ENCODE data around the gene STX4. TPM values are rescaled to one million over a fixed set of nuclear protein-coding genes. Genes with fewer than 3 reads are reported as not detected.

STX4 gene
- total and polyA plus RNA-seq, 11 donors: 19.5 to 73.8 (median 44.6) TPM

GRCh38 chr16:31025339-31025738, 8.0 kb upstream of the STX4 start:
- peaks cover 0 to 36% (median 0%) of the 10 kb centered on the region in 12 donors for H3K4me1 ChIP-seq
- peak overlapping the region in 1 of 12 donors; percentile 75 for H3K27ac ChIP-seq
- TF ChIP-seq, protein P1, sequence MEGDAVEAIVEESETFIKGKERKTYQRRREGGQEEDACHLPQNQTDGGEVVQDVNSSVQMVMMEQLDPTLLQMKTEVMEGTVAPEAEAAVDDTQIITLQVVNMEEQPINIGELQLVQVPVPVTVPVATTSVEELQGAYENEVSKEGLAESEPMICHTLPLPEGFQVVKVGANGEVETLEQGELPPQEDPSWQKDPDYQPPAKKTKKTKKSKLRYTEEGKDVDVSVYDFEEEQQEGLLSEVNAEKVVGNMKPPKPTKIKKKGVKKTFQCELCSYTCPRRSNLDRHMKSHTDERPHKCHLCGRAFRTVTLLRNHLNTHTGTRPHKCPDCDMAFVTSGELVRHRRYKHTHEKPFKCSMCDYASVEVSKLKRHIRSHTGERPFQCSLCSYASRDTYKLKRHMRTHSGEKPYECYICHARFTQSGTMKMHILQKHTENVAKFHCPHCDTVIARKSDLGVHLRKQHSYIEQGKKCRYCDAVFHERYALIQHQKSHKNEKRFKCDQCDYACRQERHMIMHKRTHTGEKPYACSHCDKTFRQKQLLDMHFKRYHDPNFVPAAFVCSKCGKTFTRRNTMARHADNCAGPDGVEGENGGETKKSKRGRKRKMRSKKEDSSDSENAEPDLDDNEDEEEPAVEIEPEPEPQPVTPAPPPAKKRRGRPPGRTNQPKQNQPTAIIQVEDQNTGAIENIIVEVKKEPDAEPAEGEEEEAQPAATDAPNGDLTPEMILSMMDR (IDR thresholded peaks at IDR 0.05): no peak
- no peak for TF ChIP-seq POLR2A (IDR thresholded peaks at IDR 0.05)
- H3K27me3 ChIP-seq: no peaks in the 10 kb centered on the region
- DNase-seq: no peak
- ATAC-seq: no peak
- no peak overlapping the region for H3K4me3 ChIP-seq
- no peaks in the 10 kb centered on the region for H3K36me3 ChIP-seq
- WGBS, 4 donors: 75 to 78% (median 77%) methylated on average over 5 of the region's 5 CpGs
- H3K9me3 ChIP-seq: no peaks in the 10 kb centered on the region
- intact Hi-C loops (cut with DNase I): no loop called here

- Histone ChIP-seq H3K27me3 (no peaks in the 10 kb centered on the region), H3K9me3 (no peaks in the 10 kb centered on the region), H3K36me3 (no peaks in the 10 kb centered on the region), H3K27ac (no peak overlapping the region), H3K4me3 (no peak overlapping the region), H3K4me1 (peaks cover under 1 to 29% (median 8%) of the 10 kb centered on the region in 12 donors)
- DNase-seq (no peak), ATAC-seq (no peak)
- 79 to 86% (median 82%) methylated on average over 5 of the region's 5 CpGs for WGBS, 4 donors
- intact Hi-C loops (cut with DNase I): no loop called here
- TF ChIP-seq POLR2A (IDR thresholded peaks at IDR 0.05): no peak
- TF ChIP-seq, protein P1 (IDR thresholded peaks at IDR 0.05): no peak
Observed at GRCh38 chr16:31029272-31029671, 4.1 kb upstream of the STX4 start.

- no peak overlapping the region for H3K27ac ChIP-seq
Observed at GRCh38 chr16:31031276-31031675, 2.1 kb upstream of the STX4 start.

More at GRCh38 chr16:31031276-31031675, 2.1 kb upstream of the STX4 start:
- DNase-seq (no peak), ATAC-seq (no peak)
- no peak for TF ChIP-seq POLR2A (IDR thresholded peaks at IDR 0.05)
- TF ChIP-seq, protein P1 (IDR thresholded peaks at IDR 0.05): no peak
- 76 to 86% (median 83%) methylated on average over 4 of the region's 4 CpGs for WGBS, 4 donors
- peaks cover 4 to 31% (median 18%) of the 10 kb centered on the region in 12 donors for H3K4me1 ChIP-seq
- H3K4me3 ChIP-seq: no peak overlapping the region
- H3K9me3 ChIP-seq: no peaks in the 10 kb centered on the region
- intact Hi-C loops (cut with DNase I): loop anchor here in 7 of 10 donors (5.0 kb wide), 6 partner anchors 34 to 426 kb away; partner anchors contain the start of genes ZNF646 (in 4 of the 7), ZNF668 (in 4 of the 7), ARMC5 (in 1 of the 7) and HSD3B7 (in 1 of the 7)
- H3K36me3 ChIP-seq: peaks cover 0 to 20% (median 18%) of the 10 kb centered on the region in 9 donors
- no peaks in the 10 kb centered on the region for H3K27me3 ChIP-seq
